ENCODE data around the gene OVAAL.

The OVAAL gene

DNA sequence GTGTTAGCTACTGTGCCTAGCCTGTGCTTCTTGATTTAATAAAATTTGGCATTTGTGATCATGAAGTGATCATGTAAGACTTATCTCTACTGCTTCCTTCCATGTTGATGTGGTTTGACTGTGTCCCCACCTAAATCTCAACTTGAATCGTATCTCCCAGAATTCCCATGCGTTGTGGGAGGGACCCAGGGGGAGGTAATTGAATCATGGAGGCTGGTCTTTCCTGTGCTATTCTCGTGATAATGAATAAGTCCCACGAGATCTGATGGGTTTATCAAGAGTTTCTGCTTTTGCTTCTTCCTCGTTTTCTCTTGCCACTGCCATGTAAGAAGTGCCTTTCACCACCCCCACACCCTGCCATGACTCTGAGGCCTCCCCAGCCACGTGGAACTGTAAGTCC is at the start of gene OVAAL:
Gene OVAAL (plus strand): TSS at position 301 of the 400 bp plus-strand sequence.
- no peak for DNase-seq

- no peak for DNase-seq
Observed at GRCh38 chr1:180510882-180511281, 47.9 kb upstream of the OVAAL start.

GRCh38 chr1:180513531-180513930 is 45.2 kb upstream of the OVAAL start:
- no peak for DNase-seq

DNA sequence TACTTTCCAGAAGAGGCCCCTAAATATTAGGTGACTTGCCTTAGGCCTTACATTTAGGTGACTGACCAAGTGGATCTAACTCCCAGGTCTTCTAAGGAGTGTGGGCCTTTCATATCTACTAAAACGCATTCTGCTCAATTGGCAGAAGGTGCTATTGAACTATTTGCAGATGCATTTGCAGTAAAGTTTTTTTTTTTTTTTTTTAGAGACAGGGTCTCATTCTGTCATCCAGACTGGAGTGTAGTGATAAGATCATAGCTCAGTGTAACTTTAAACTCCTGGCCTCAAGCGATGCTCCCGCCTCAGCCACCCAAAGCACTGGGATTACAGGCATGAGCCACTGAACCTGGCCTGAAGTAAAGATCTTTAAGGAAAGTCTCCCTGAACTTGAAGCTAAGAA is 43.4 kb upstream of the OVAAL start:
- DNase-seq = no peak

DNA sequence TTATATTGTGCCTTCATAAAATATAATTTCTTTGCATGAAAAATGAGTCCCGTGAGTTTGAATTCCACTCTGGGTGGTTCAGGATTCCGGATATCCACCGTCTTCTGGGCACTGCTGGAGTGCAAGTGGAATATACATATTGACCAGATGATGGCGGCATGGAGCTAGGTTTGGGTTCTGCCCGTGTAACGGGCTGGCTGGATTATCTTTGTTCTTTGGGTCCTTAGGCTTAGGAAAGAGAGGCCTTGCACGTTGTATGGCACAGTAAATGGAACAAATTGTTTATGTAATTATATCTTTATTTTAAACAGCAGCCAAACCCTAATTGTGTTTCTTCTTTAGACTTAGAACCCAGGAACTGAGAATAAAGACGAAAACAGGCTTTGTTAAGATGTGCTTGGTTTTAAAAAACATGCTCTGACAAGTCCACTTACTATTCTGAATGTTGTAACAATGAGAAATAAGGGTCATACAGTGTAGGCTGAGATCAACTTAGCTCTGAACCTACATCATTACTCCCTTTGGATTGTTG is 42.8 kb upstream of the OVAAL start:
- DNase-seq = peak; percentile 27

- DNase-seq = no peak
Observed at GRCh38 chr1:180519846-180520245, 38.9 kb upstream of the OVAAL start.

- no peak for DNase-seq
Observed at GRCh38 chr1:180521474-180522212, 37.1 kb upstream of the OVAAL start.

- DNase-seq = no peak
Observed at GRCh38 chr1:180522213-180522515, 36.6 kb upstream of the OVAAL start.

DNA sequence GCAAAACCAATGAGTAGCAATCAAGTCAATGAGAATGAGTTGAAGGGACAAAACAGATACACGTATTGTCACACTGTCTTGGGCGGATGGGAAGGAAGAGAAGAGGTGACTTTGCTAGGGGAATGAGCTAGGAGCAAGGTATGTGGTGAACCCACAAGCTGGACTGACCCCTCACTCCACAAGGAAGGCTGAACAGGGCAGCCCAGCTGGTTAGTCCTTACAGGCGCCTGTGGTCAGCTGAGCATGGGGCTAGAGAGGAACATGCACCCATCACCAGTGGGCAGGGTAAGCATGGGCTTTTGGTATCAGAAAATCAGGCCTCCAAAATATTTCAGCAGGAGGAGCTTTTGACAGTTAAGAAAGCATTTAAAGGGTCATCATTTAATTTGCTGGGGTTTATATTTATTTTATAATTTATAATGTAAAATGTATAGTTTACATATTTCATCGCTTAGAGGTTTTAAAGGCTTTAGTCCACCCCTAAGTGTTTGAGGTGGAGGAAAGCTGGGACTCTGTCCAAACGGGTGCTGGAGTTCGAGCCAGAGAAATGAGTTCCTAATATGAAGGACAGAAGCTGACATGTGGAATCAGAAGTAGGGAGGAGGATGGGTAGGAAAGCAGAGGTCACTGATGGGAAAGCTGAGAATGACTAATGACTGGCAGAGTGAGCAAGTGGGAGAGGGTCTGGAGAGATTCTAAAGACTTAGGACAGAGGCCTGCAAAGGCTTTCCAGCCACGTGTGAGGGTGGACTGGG is 34.4 kb upstream of the OVAAL start:
- DNase-seq = no peak

GRCh38 chr1:180524915-180525714 is 33.6 kb upstream of the OVAAL start:
- DNase-seq = no peak

DNA sequence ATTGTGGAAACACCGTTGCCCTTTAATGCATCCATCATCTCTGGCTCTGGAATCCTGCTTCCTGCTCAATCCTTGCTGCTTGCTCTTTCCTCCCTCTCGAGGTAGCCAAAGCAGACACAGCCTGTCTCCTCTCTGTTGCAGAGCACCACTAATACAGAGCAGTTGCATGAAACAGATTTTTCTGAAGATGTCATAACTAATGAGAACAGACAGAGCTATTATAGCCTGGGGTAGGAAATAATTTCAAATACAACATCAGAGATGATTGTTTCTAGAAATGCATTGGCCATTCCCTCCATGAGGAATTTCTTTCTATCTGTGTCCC is 33.1 kb upstream of the OVAAL start:
- no peak for DNase-seq

- DNase-seq = no peak
Observed at GRCh38 chr1:180527101-180527669, 31.6 kb upstream of the OVAAL start.

- no peak for DNase-seq
Observed at GRCh38 chr1:180528868-180529470, 29.8 kb upstream of the OVAAL start.

DNA sequence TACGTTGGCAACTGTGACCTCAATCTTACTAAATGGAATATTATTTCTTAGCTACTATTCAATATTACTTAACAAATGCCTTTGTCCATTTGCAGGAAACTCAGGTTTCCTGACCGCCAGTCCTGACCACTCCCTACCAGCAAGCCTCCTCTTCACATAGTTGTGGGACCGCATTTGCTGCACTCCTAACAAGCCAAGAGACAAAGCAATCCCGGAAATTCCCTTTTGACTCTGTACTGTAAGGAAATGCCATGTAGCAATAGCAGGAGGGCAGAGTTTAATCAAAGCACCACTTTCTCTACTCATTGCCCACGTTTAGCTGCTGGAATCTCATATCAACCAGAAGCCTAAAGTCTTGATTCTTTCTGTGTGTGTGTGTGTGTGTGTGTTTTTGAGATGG is 28.3 kb upstream of the OVAAL start:
- no peak for DNase-seq

GRCh38 chr1:180532854-180533253 is 25.9 kb upstream of the OVAAL start:
- no peak for DNase-seq

- DNase-seq = peak; percentile 31
Observed at GRCh38 chr1:180533266-180533987, 25.3 kb upstream of the OVAAL start.

- no peak for DNase-seq
Observed at GRCh38 chr1:180534214-180534613, 24.6 kb upstream of the OVAAL start.

GRCh38 chr1:180535418-180535999 is 23.3 kb upstream of the OVAAL start:
- DNase-seq = no peak

DNA sequence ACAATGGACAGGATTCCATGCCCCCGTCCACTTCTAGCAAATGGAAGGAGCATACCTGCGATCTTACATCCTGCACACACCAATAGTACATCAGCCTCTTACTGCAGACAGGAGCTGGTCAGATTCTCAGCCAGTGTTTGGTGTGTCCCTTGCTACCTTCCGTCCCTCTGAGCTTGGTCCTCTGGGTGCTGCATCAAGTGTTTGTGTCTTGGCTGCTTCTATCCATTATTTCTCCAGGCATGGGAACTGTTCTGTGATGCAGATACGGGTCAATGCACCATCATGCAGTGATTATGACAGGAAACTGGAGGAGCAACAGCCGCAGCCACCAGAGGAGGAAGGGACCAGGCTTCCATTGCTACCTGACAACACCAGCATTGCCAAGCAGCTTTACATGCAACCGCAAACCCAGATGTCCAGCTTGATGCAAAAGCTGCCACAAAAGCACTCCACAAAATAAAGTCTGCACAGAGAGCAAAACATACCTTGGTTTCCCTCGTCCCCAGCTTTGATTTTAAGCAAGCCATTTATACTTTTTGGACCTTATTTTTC is 21.9 kb upstream of the OVAAL start:
- no peak for DNase-seq

DNA sequence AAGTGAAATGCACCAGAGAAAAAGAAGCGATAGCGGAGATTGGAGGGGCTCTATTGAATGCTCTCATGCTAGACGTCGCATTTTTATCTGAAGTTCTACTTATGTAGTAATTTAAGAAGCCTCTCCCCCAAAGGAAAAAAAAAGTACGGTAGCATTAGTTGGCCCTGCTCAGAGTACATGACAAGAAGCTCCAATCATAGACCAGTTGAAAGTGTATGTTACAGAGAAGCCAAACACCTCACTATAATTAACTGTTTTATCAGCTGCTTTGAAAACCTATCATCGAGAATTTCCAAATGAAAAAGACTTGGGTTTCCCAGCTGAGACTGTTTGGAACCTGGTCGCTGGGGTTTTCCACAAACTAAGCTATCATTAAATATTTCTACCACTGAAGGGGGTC is 19.6 kb upstream of the OVAAL start:
- no peak for DNase-seq

All from activated effector memory CD4-positive, alpha-beta T cell treated with Interleukin-2 at 50 U/mL for 16 hours (primary cell).